Fibroblast of lung (primary cell): ENCODE results near the gene DEPP1.

ENCODE experiments used
- CTCF ChIP-seq, 2 donors: IDR thresholded peaks in 1 of 2; conservative IDR thresholded peaks in 1 of 2; 1 replicate in 1 of 2; 2 replicates in 1 of 2; pipeline ENCODE4 v1.5.1; 2011 to 2012; ENCODE audit warnings: low read length in 2 of 2, control low read depth in 1 of 2, inconsistent platforms in 1 of 2, low read depth in 1 of 2, mild to moderate bottlenecking in 1 of 2
- EZH2 ChIP-seq: IDR thresholded peaks from 2 replicates; pipeline ENCODE4 v1.5.1; 2012; ENCODE audit warnings: low read length, control low read depth, mild to moderate bottlenecking; ENCODE audit errors: missing control alignments

DNA sequence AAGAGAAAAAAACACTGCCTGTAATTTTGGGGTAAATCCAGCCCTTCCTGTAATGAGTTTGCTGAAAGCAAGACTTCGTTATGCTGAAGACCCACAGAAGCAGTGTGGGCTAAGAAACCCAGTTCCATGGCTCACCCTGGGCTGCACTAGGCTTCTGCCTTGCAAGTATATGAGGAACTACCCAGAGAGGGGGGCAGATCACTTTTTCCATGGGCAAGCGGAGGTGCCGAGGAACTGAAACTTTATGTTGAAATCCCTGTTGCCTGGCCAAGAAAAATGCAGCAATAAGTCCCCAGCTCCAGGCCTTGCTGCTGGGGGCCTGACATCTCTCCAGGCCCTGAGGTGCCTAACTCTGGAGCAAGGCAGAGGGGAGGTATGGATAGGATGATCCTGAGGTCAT is 10.5 kb downstream of the DEPP1 start:
- TF ChIP-seq CTCF (conservative IDR thresholded peaks at IDR 0.05 in 1 of 2, IDR thresholded peaks at IDR 0.05 in 1 of 2; ENCODE audit: low read depth in 1 of 2, low read length in 2 of 2) (no peak), EZH2 (no peak)
